K562 (cell line): ENCODE measurements around the gene TPX2. TPM values are rescaled to one million over a fixed set of nuclear protein-coding genes. Genes with fewer than 3 reads are reported as not detected.

Source experiments
- ATAC-seq: fragments of 200-7000 bp; cut with Tn5 transposase; 3 replicates; pipeline ENCODE4 v1.9.1; 2020; ENCODE audit warnings: moderate library complexity
- BruUV-seq: library from RNA; stranded (reverse); fragments of 400-500 nt; replicated peaks from 2 replicates; lab custom pipeline; 2021; lab: Mats Ljungman, UMichigan
- CTCF ChIA-PET: fragments of 300-600 bp; formaldehyde crosslinking; extraction: SDS; loops from one replicate; lab custom pipeline; 2021; ENCODE audit warnings: low intra/inter-chr PET ratio; lab: Yijun Ruan, JAX
- POLR2A ChIA-PET: fragments of 300-600, 350-650 bp; sonication (Branson Sonifier 250); formaldehyde crosslinking; extraction: SDS; loops from one replicate; lab custom pipeline; 2021; ENCODE audit warnings: antibody characterized with exemption, inconsistent platforms; lab: Yijun Ruan, JAX
- DNase-seq, 4 experiments: peaks; one replicate each; pipeline versions ENCODE4 v3.0.0 to v3.0.0-alpha.2; 2011 to 2018; ENCODE audit warnings: low spot score in 3 of 4, mixed read lengths in 3 of 4; ENCODE audit errors: extremely low read depth in 1 of 4
- FAIRE-seq: peaks from 2 replicates; lab custom pipeline; 2011; peaks lifted over from hg19 to GRCh38; lab: Jason Lieb, UNC
- H2AFZ ChIP-seq: 2 replicates; pipeline ENCODE4 v1.6.0; 2011; ENCODE audit warnings: low read depth, low read length, control low read depth, inconsistent platforms
- H3K27ac ChIP-seq: fragments of 200-600 bp; 3 replicates; pipeline ENCODE4 v1.8.0; 2011; ENCODE audit warnings: low read depth, mild to moderate bottlenecking, control low read depth, inconsistent platforms, low read length, moderate library complexity, mixed read lengths; ENCODE audit errors: extremely low read depth
- H3K27me3 ChIP-seq, 2 experiments: fragments of 300-600 bp in 1 of 2; 2 replicates in 1 of 2; 3 replicates in 1 of 2; pipeline versions ENCODE4 v1.6.0 to v1.8.0; 2011; ENCODE audit warnings: inconsistent platforms in 2 of 2, low read length in 2 of 2, mild to moderate bottlenecking in 1 of 2, mixed read lengths in 1 of 2, moderate library complexity in 1 of 2; ENCODE audit not compliant: control insufficient read depth in 2 of 2, insufficient read depth in 2 of 2
- H3K36me3 ChIP-seq: fragments of 300-600 bp; 3 replicates; pipeline ENCODE4 v1.8.0; 2011; ENCODE audit warnings: mild to moderate bottlenecking, low read length, inconsistent platforms; ENCODE audit not compliant: control insufficient read depth, insufficient read depth
- H3K4me1 ChIP-seq, 2 experiments: fragments of 200-600 bp in 1 of 2; replicated peaks in 1 of 2; 2 replicates in 1 of 2; 3 replicates in 1 of 2; pipeline versions ENCODE4 v1.5.1 to v1.8.0; 2011; ENCODE audit warnings: inconsistent platforms in 2 of 2, low read length in 2 of 2, mild to moderate bottlenecking in 1 of 2, mixed read lengths in 1 of 2, moderate library complexity in 1 of 2; ENCODE audit not compliant: control insufficient read depth in 2 of 2, insufficient read depth in 2 of 2
- H3K4me2 ChIP-seq: 2 replicates; pipeline ENCODE4 v1.6.1; 2011; ENCODE audit warnings: low read length, control low read depth, inconsistent platforms, mixed read lengths; ENCODE audit not compliant: insufficient read depth
- H3K4me3 ChIP-seq: fragments of 200-600 bp; sonication (generic), shearing (Covaris generic); 2 replicates; pipeline ENCODE4 v1.5.1; 2016; ENCODE audit warnings: control low read depth, inconsistent platforms
- H3K79me2 ChIP-seq: fragments of 200-600 bp; 3 replicates; pipeline ENCODE4 v1.8.0; 2011; ENCODE audit warnings: low read length, inconsistent platforms; ENCODE audit not compliant: control insufficient read depth, insufficient read depth
- H3K9ac ChIP-seq, 2 experiments: 2 replicates each; pipeline versions ENCODE4 v1.6.0 to v1.6.1; 2011; ENCODE audit warnings: low read depth in 2 of 2, low read length in 2 of 2, control low read depth in 1 of 2, inconsistent platforms in 1 of 2, mild to moderate bottlenecking in 1 of 2, mixed read lengths in 1 of 2; ENCODE audit not compliant: insufficient read depth in 1 of 2
- H3K9me1 ChIP-seq: one replicate; pipeline ENCODE4 v1.6.0; 2011; ENCODE audit warnings: inconsistent platforms, mild to moderate bottlenecking, low read length, moderate library complexity; ENCODE audit not compliant: control insufficient read depth, insufficient read depth
- H3K9me3 ChIP-seq: replicated peaks from 2 replicates; pipeline ENCODE4 v1.5.1; 2011; ENCODE audit warnings: low read depth, low read length, inconsistent platforms; ENCODE audit not compliant: control insufficient read depth, insufficient read depth
- H4K20me1 ChIP-seq: replicated peaks from 2 replicates; pipeline ENCODE4 v1.6.1; 2011; ENCODE audit warnings: low read length, inconsistent platforms, mixed read lengths; ENCODE audit not compliant: control insufficient read depth, insufficient read depth
- ASH1L ChIP-seq: fragments of 450-650 bp; IDR thresholded peaks from 2 replicates; pipeline ENCODE4 v1.6.1; 2018; ENCODE audit warnings: borderline replicate concordance, mild to moderate bottlenecking, low read depth; ENCODE audit not compliant: partially characterized antibody
- CHD1 ChIP-seq: fragments of 200-600 bp; sonication (generic); IDR thresholded peaks from one replicate; pipeline ENCODE4 v1.6.1; 2012; ENCODE audit warnings: mild to moderate bottlenecking, moderate library complexity, low read length, inconsistent platforms
- DACH1 ChIP-seq: fragments of 450-650 bp; IDR thresholded peaks from 2 replicates; pipeline ENCODE4 v1.6.1; 2018; ENCODE audit not compliant: partially characterized antibody
- GATA2 ChIP-seq: sonication (generic); formaldehyde crosslinking; IDR thresholded peaks from 2 replicates; pipeline ENCODE4 v1.4.0; 2020; ENCODE audit warnings: mild to moderate bottlenecking, missing genetic modification reagents
- HDAC2 ChIP-seq: fragments of 450-650 bp; IDR thresholded peaks from 2 replicates; pipeline ENCODE4 v1.6.1; 2016; ENCODE audit warnings: mild to moderate bottlenecking
- MEIS2 ChIP-seq: fragments of 450-650 bp; IDR thresholded peaks from 2 replicates; pipeline ENCODE4 v1.6.1; 2014; ENCODE audit warnings: mild to moderate bottlenecking; ENCODE audit not compliant: partially characterized antibody
- NFATC3 ChIP-seq: fragments of 450-650 bp; IDR thresholded peaks from 2 replicates; pipeline ENCODE4 v1.6.1; 2017; ENCODE audit warnings: mild to moderate bottlenecking
- SREBF1 ChIP-seq: fragments of 150-350 bp; IDR thresholded peaks from 2 replicates; pipeline ENCODE4 v1.6.1; 2014; ENCODE audit warnings: antibody characterized with exemption, low read depth, low read length, borderline replicate concordance
- ZC3H8 ChIP-seq: fragments of 450-650 bp; IDR thresholded peaks from 2 replicates; pipeline ENCODE4 v1.6.1; 2017
- ZMIZ1 ChIP-seq, 2 experiments: fragments of 150-350 bp in 1 of 2; IDR thresholded peaks; 2 replicates each; pipeline ENCODE4 v1.6.1; 2012 to 2016; ENCODE audit warnings: low read depth in 2 of 2, low read length in 2 of 2, mild to moderate bottlenecking in 1 of 2, moderate library complexity in 1 of 2
- WGBS: fragments of 100-300 bp; shearing (Covaris generic); methylation state at CpG from one replicate; pipeline ENCODE4 v1.1.6; 2016; ENCODE audit warnings: low coverage, mixed read lengths; ENCODE audit not compliant: insufficient coverage; ENCODE audit errors: missing lambda C conversion rate; 5-methylcytosine and 5-hydroxymethylcytosine counted together
- in situ Hi-C: fragments of 300-500 bp; cut with MboI; formaldehyde crosslinking; loops from 4 replicates; pipeline ENCODE4 v1.15.0; 2018; ENCODE audit warnings: inconsistent platforms, mixed read lengths
- intact Hi-C: fragments of 100-400 bp; cut with micrococcal nuclease; formaldehyde crosslinking; loops from 2 replicates; pipeline ENCODE4 v1.14.2; 2022
- polyA plus RNA-seq, 8 experiments: library from polyadenylated mRNA; depleted of rRNA in 4 of 8; stranded (reverse) in 5 of 8; unstranded in 3 of 8; fragments of >200 nt; fragmentation: Nextera tagmentation in 2 of 8; fragmentation: Illumina TruSeq in 1 of 8; extraction: Ambion mirVana in 2 of 8; extraction: Trizol in 1 of 8; gene quantifications; 2 replicates each; pipeline versions ENCODE4 v1.2.1 to v1.2.3, GENCODE V29; 2011 to 2014; ENCODE audit warnings: inconsistent platforms in 1 of 8, missing spikeins in 1 of 8
- total RNA-seq, 7 experiments: library from RNA; depleted of rRNA in 6 of 7; stranded (reverse); fragments of >200 nt in 6 of 7; fragmentation: Illumina TruSeq in 2 of 7; extraction: Trizol in 2 of 7; gene quantifications; 2 replicates each; pipeline versions ENCODE4 v1.2.1 to v1.2.3, GENCODE V29; 2011 to 2021; ENCODE audit warnings: low replicate concordance in 1 of 7

Gene TPX2
- total and polyA plus RNA-seq, 9 of the 15 experiments (the other 6 are each of a cell fraction or from before 2014, with no cell fraction given): 48.0 to 241 (median 133) TPM

GRCh38 chr20:31818376-31818908 is 79.4 kb downstream of the TPX2 start:
- intact Hi-C loops: no loop called here
- H3K4me1 ChIP-seq: peaks cover 0 to 10% of the 10 kb centered on the region in 2 experiments; a peak in 3 of 5 replicates
- no peaks in the 10 kb centered on the region for H3K27me3 ChIP-seq
- POLR2A ChIA-PET: interaction anchor here (0.6 to 2.1 kb wide), 5 partner anchors 8 to 23 kb away, joined by 3 to 9 read pairs (median 3); no protein-coding TSS in a partner anchor
- no peaks in the 10 kb centered on the region for H3K36me3 ChIP-seq
- no peaks in the 10 kb centered on the region for H3K9me3 ChIP-seq
- no TSS peak for BruUV-seq
- no peak for TF ChIP-seq ASH1L
- TF ChIP-seq, all 486 proteins: peak for 0
- Histone ChIP-seq H3K79me2 (no peaks in the 10 kb centered on the region), H4K20me1 (peaks cover 5% of the 10 kb centered on the region), H3K9me1 (no peaks in the 10 kb centered on the region), H2AFZ (no peak overlapping the region), H3K4me2 (no peak overlapping the region), H3K9ac (no peak overlapping the region), H3K27ac (no peak overlapping the region), H3K4me3 (no peak overlapping the region)
- in situ Hi-C loops: no loop called here
- no peak for FAIRE-seq
- CTCF ChIA-PET: no interaction called here
- ATAC-seq: no peak
- DNase-seq: no peak
- 25% methylated on average over 8 of the region's 8 CpGs for WGBS

GRCh38 chr20:31819083-31819784 is 80.1 kb downstream of the TPX2 start, which contains the start of gene MYLK2:
Gene MYLK2 (plus strand): TSS chr20:31819356. CDS start chr20:31819581, 225 bp downstream.
- intact Hi-C loops: no loop called here
- H3K27me3 ChIP-seq: no peaks in the 10 kb centered on the region
- ChIA-PET POLR2A (interaction anchor here (0.6 to 2.1 kb wide), 3 partner anchors 10 to 23 kb away, joined by 3 to 9 read pairs (median 3); no protein-coding TSS in a partner anchor), CTCF (interaction anchor here (0.5 kb wide), 1 partner anchor 32 kb away, joined by 3 read pairs; no protein-coding TSS in a partner anchor)
- no peak within 1 kb of the TSS for H3K9ac ChIP-seq
- no peaks in the 10 kb centered on the region for H3K36me3 ChIP-seq
- no peak within 1 kb of the TSS for H2AFZ ChIP-seq
- BruUV-seq: no TSS peak
- no peaks in the 10 kb centered on the region for H3K79me2 ChIP-seq
- H3K4me1 ChIP-seq: peaks cover 0 to 10% of the 10 kb centered on the region in 2 experiments; a peak in 3 of 5 replicates
- TF ChIP-seq HDAC2 (no peak), SREBF1 (no peak), NFATC3 (no peak), ZC3H8 (no peak), GATA2 (CRISPR knock-in tag) (no peak), MEIS2 (no peak), CHD1 (no peak), DACH1 (no peak), ZMIZ1 (IDR thresholded peaks at IDR 0.05; ENCODE audit: low read depth in 2 of 2, low read length in 2 of 2) (no peak)
- no peak within 1 kb of the TSS for H3K4me2 ChIP-seq
- peaks cover 5% of the 10 kb centered on the region for H4K20me1 ChIP-seq
- ATAC-seq: no peak
- in situ Hi-C loops: no loop called here
- no peaks in the 10 kb centered on the region for H3K9me1 ChIP-seq
- H3K9me3 ChIP-seq: no peaks in the 10 kb centered on the region
- no peak within 1 kb of the TSS for H3K27ac ChIP-seq
- DNase-seq: no peak
- no peak for FAIRE-seq
- 13% methylated on average over 13 of the region's 16 CpGs for WGBS
- no peak within 1 kb of the TSS for H3K4me3 ChIP-seq
